HCT116 (cell line): ENCODE measurements around the gene SLC6A17. TPM values are rescaled to one million over a fixed set of nuclear protein-coding genes. Genes with fewer than 3 reads are reported as not detected.

Experiments
- ATAC-seq: fragments of 200-7000 bp; cut with Tn5 transposase; 2 replicates; pipeline ENCODE4 v1.9.1; 2020; ENCODE audit warnings: mild to moderate bottlenecking, moderate library complexity
- Bru-seq: library from RNA; stranded (reverse); fragments of 400-500 nt; gene quantifications from one replicate; lab custom pipeline; 2021; lab: Mats Ljungman, UMichigan
- BruChase-seq, 2 experiments: library from RNA; stranded (reverse); fragments of 400-500 nt; gene quantifications; one replicate each; lab custom pipeline; 2021; lab: Mats Ljungman, UMichigan
- BruUV-seq: library from RNA; stranded (reverse); fragments of 400-500 nt; replicated peaks from 2 replicates; lab custom pipeline; 2021; lab: Mats Ljungman, UMichigan
- CTCF ChIA-PET: fragments of 300-600 bp; sonication (Branson Sonifier 250); formaldehyde crosslinking; loops from one replicate; lab custom pipeline; 2021; ENCODE audit warnings: antibody characterized with exemption; lab: Charles Lee
- POLR2A ChIA-PET: fragments of 300-600, 350-600 bp; sonication (Branson Sonifier 250); formaldehyde crosslinking; loops from one replicate; lab custom pipeline; 2021; ENCODE audit warnings: antibody characterized with exemption; lab: Charles Lee
- RAD21 ChIA-PET, 2 experiments: fragments of 300-600 bp; sonication (Branson Sonifier 250); formaldehyde crosslinking; loops; one replicate each; lab custom pipeline; 2023; ENCODE audit warnings: low total read pairs in 2 of 2; ENCODE audit not compliant: uncharacterized antibody in 2 of 2, unreplicated experiment in 2 of 2, low non-redundant PET in 1 of 2; lab: Charles Lee
- DNase-seq: peaks from one replicate; pipeline ENCODE4 v3.0.0-alpha.2; 2010; ENCODE audit warnings: low read depth, low spot score
- H2AFZ ChIP-seq: fragments of 200-600 bp; shearing (Covaris generic), sonication (generic); 2 replicates; pipeline ENCODE4 v1.6.1; 2017; ENCODE audit warnings: low read depth, mixed run types, mixed read lengths, antibody characterized with exemption, low read length; ENCODE audit not compliant: poor library complexity, severe bottlenecking
- H3K27ac ChIP-seq: 2 replicates; pipeline ENCODE4 v1.5.1; 2012; ENCODE audit warnings: low read depth, low read length
- H3K27me3 ChIP-seq: fragments of 200-600 bp; sonication (generic); 2 replicates; pipeline ENCODE4 v1.6.1; 2016; ENCODE audit warnings: mixed run types, low read length, mixed read lengths; ENCODE audit not compliant: insufficient read depth
- H3K36me3 ChIP-seq, 2 experiments: fragments of 200-500 bp in 1 of 2; fragments of 200-600 bp in 1 of 2; sonication (Bioruptor generic) in 1 of 2; sonication (generic) in 1 of 2; 2 replicates each; pipeline versions ENCODE4 v1.5.1 to v1.6.1; 2014 to 2016; ENCODE audit warnings: low read length in 2 of 2, inconsistent platforms in 1 of 2, mixed read lengths in 1 of 2, mixed run types in 1 of 2; ENCODE audit not compliant: insufficient read depth in 2 of 2, control insufficient read depth in 1 of 2
- H3K4me1 ChIP-seq, 2 experiments: fragments of 200-600 bp in 1 of 2; sonication (generic) in 1 of 2; 2 replicates each; pipeline versions ENCODE4 v1.5.1 to v1.6.1; 2012 to 2017; ENCODE audit warnings: low read length in 2 of 2, inconsistent platforms in 1 of 2, mild to moderate bottlenecking in 1 of 2, mixed read lengths in 1 of 2, mixed run types in 1 of 2, moderate library complexity in 1 of 2; ENCODE audit not compliant: insufficient read depth in 2 of 2, control insufficient read depth in 1 of 2
- H3K4me2 ChIP-seq: fragments of 200-600 bp; sonication (generic); 2 replicates; pipeline ENCODE4 v1.6.1; 2017; ENCODE audit warnings: mixed run types, low read length, mixed read lengths
- H3K4me3 ChIP-seq, 2 experiments: fragments of 200-600 bp in 1 of 2; sonication (generic) in 1 of 2; replicated peaks in 1 of 2; 2 replicates each; pipeline ENCODE4 v1.5.1; 2011 to 2016; ENCODE audit warnings: low read length in 2 of 2, control low read depth in 1 of 2, low read depth in 1 of 2, mild to moderate bottlenecking in 1 of 2, mixed read lengths in 1 of 2, mixed run types in 1 of 2
- H3K79me2 ChIP-seq: fragments of 200-600 bp; sonication (generic); 2 replicates; pipeline ENCODE4 v1.6.1; 2017; ENCODE audit warnings: mild to moderate bottlenecking, mixed run types, low read length, moderate library complexity, mixed read lengths; ENCODE audit not compliant: insufficient read depth
- H3K9ac ChIP-seq: fragments of 200-600 bp; sonication (generic); 2 replicates; pipeline ENCODE4 v1.6.1; 2016; ENCODE audit warnings: low read length, mixed read lengths
- H3K9me2 ChIP-seq: fragments of 200-600 bp; sonication (generic), shearing (Covaris generic); 2 replicates; pipeline ENCODE4 v1.6.1; 2017; ENCODE audit warnings: mixed run types, mild to moderate bottlenecking, moderate library complexity; ENCODE audit not compliant: insufficient read depth
- H3K9me3 ChIP-seq, 2 experiments: fragments of 200-500 bp in 1 of 2; fragments of 200-600 bp in 1 of 2; sonication (Bioruptor generic) in 1 of 2; sonication (generic) in 1 of 2; 2 replicates each; pipeline ENCODE4 v1.6.1; 2014 to 2017; ENCODE audit warnings: low read length in 2 of 2, mixed read lengths in 2 of 2, inconsistent platforms in 1 of 2, low read depth in 1 of 2, mild to moderate bottlenecking in 1 of 2, mixed run types in 1 of 2, moderate library complexity in 1 of 2; ENCODE audit not compliant: control insufficient read depth in 1 of 2, insufficient read depth in 1 of 2
- H4K20me1 ChIP-seq: fragments of 200-600 bp; sonication (generic), shearing (Covaris generic); 2 replicates; pipeline ENCODE4 v1.6.1; 2017; ENCODE audit warnings: mixed run types, mild to moderate bottlenecking, moderate library complexity; ENCODE audit not compliant: insufficient read depth
- CBX3 ChIP-seq: IDR thresholded peaks from 2 replicates; pipeline ENCODE4 v1.6.1; 2012; ENCODE audit warnings: low read depth
- EGR1 ChIP-seq: IDR thresholded peaks from 2 replicates; pipeline ENCODE4 v1.6.1; 2012; ENCODE audit warnings: low read depth
- EZH2 ChIP-seq: fragments of 200-600 bp; sonication (generic); IDR thresholded peaks from 2 replicates; pipeline ENCODE4 v1.6.1; 2017; ENCODE audit warnings: antibody characterized with exemption, mixed run types
- EZH2phosphoT487 ChIP-seq: fragments of 200-600 bp; IDR thresholded peaks from 2 replicates; pipeline ENCODE4 v1.6.1; 2018; ENCODE audit warnings: antibody characterized with exemption, borderline replicate concordance
- FOSL1 ChIP-seq: IDR thresholded peaks from 2 replicates; pipeline ENCODE4 v1.6.1; 2012; ENCODE audit warnings: low read depth
- JUND ChIP-seq: IDR thresholded peaks from 2 replicates; pipeline ENCODE4 v1.6.1; 2012
- POLR2A ChIP-seq: IDR thresholded peaks from 2 replicates; pipeline ENCODE4 v1.7.0; 2011; ENCODE audit warnings: borderline replicate concordance; ENCODE audit not compliant: insufficient read depth, insufficient read length; ENCODE audit errors: extremely low read depth
- POLR2AphosphoS5 ChIP-seq: IDR thresholded peaks from 2 replicates; pipeline ENCODE4 v1.6.1; 2011; ENCODE audit warnings: mild to moderate bottlenecking, low read depth, low read length, moderate library complexity
- RAD21 ChIP-seq: IDR thresholded peaks from 2 replicates; pipeline ENCODE4 v1.6.1; 2012; ENCODE audit warnings: low read depth, mild to moderate bottlenecking
- SIN3A ChIP-seq: IDR thresholded peaks from 2 replicates; pipeline ENCODE4 v1.6.1; 2012; ENCODE audit warnings: low read depth
- SP1 ChIP-seq: IDR thresholded peaks from 2 replicates; pipeline ENCODE4 v1.6.1; 2012; ENCODE audit warnings: low read depth
- TCF7L2 ChIP-seq: IDR thresholded peaks from 2 replicates; pipeline ENCODE4 v1.7.0; 2011; ENCODE audit warnings: borderline replicate concordance, inconsistent platforms; ENCODE audit not compliant: insufficient read depth, insufficient read length; ENCODE audit errors: extremely low read depth
- YY1 ChIP-seq: IDR thresholded peaks from 2 replicates; pipeline ENCODE4 v1.6.1; 2011; ENCODE audit warnings: low read length, low read depth, moderate library complexity, mild to moderate bottlenecking; ENCODE audit not compliant: insufficient replicate concordance; ENCODE audit errors: extremely low read depth
- ZFX ChIP-seq: fragments of 450-650 bp; IDR thresholded peaks from 2 replicates; pipeline ENCODE4 v1.6.1; 2017
- ZNF274 ChIP-seq: fragments of 200-500 bp; sonication (Bioruptor generic); IDR thresholded peaks from 2 replicates; pipeline ENCODE4 v1.6.1; 2014; ENCODE audit warnings: mild to moderate bottlenecking, low read depth, low read length, inconsistent platforms
- intact Hi-C: fragments of 100-400 bp; cut with micrococcal nuclease; formaldehyde crosslinking; loops from 2 replicates; pipeline ENCODE4 v1.10.0; 2022
- long read RNA-seq: library from polyadenylated mRNA; unstranded; transcript quantifications from one replicate; pipeline ENCODE4 v2.0.0, GENCODE V29; 2021; ENCODE audit not compliant: unreplicated experiment
- polyA plus RNA-seq: library from polyadenylated mRNA; unstranded; fragments of >200 nt; gene quantifications from 2 replicates; pipeline ENCODE4 v1.2.1, GENCODE V29; 2012; ENCODE audit warnings: missing spikeins
- total RNA-seq: library from RNA; stranded (reverse); gene quantifications from one replicate; pipeline ENCODE4 v1.2.1, GENCODE V29; 2021; ENCODE audit not compliant: unreplicated experiment
- TF ChIP-seq, protein P1 (sequence below), 3 experiments: fragments of 200-600 bp in 1 of 3; sonication (generic) in 1 of 3; IDR thresholded peaks in 2 of 3; conservative IDR thresholded peaks in 1 of 3; 2 replicates each; pipeline ENCODE4 v1.5.1; 2012 to 2017; ENCODE audit warnings: low read depth in 2 of 3, low read length in 2 of 3, antibody characterized with exemption in 1 of 3, borderline replicate concordance in 1 of 3, control low read depth in 1 of 3, mild to moderate bottlenecking in 1 of 3, mixed read lengths in 1 of 3, mixed run types in 1 of 3, moderate library complexity in 1 of 3; ENCODE audit not compliant: insufficient read depth in 1 of 3
- TF ChIP-seq, protein P2 (sequence below): IDR thresholded peaks from 2 replicates; pipeline ENCODE4 v1.6.1; 2012
- TF ChIP-seq, protein P3 (sequence below): IDR thresholded peaks from 2 replicates; pipeline ENCODE4 v1.6.1; 2012

SLC6A17 gene
- total RNA-seq: 10.5 TPM
- 9.6 and 11.0 TPM in 2 replicates for polyA plus RNA-seq
- Bru-seq, nascent RNA: percentile 55 among the genes with signal in this experiment
- BruChase-seq, experiment 1, labeled RNA remaining after a 6-hour chase: percentile 63 among the genes with signal in this experiment
- BruChase-seq, experiment 2, labeled RNA remaining after a 2-hour chase: percentile 54 among the genes with signal in this experiment
- long read RNA-seq, partial matches to known transcripts: 0 of 16 reads
- long read RNA-seq, other reads (novel, unspliced or antisense): 16 of 16 reads

DNA sequence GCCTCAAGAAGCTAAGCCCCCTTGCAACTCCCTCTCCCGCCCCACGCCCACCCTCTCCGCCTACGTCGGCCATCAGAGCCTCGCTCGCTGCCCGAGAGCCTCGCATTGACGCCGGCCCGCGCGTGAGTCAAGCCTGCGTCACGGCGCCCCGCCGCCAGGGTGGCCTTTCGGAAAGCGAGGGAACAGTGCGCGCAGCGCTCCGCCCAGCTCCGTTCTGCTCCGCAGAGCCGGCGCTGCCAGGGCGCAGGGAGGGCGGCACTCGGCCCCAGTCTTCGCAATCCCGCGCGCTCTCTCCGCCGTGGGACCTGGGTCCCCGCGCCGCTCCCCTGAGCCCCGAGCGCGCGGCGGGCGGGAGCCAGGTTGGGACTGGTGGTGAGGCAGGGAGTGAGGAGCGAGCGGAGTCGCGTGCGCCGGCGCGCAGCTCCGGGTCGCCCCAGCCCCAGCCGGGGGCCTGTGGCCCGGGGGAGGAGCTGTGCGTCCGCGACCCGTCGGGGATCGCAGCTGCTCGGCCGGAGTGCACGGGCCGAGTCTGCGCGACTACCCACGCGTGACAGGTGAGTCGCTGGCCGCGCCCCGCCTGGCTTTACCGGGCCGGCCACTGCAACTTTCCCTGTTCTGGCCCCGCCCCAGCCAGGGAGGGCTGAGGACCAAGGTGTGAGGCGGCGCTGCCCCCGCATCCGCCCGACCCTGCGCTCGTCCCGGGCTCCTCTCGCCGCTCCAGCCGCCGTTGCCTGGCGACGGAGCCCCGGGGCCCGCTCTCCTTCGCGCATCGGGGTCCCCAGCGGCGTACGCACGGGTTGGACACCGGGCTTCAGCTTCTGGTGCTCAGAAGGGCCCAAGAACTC lies at the start of gene SLC6A17:
TSS of gene SLC6A17 (plus strand) at position 165 of the 845 bp plus-strand sequence. CDS start 16,436 bp downstream, outside the sequence.
- no peaks in the 10 kb centered on the region for H3K9me3 ChIP-seq
- TF ChIP-seq EGR1 (peak; percentile 77), ZFX (peak; percentile 75), POLR2AphosphoS5 (peak; percentile 84), TCF7L2 (peak; percentile 40), EZH2 (no peak), JUND (peak; percentile 49), EZH2phosphoT487 (no peak), ZNF274 (no peak), RAD21 (no peak), YY1 (no peak), SIN3A (0 out of 2 replicates have a peak, but pooled peaks have one; percentile 12), FOSL1 (peak; percentile 80), CBX3 (peak; percentile 92; the same call in 1 of the 2 replicates), SP1 (peak; percentile 64), POLR2A (peak; percentile 60)
- TF ChIP-seq, protein P1, sequence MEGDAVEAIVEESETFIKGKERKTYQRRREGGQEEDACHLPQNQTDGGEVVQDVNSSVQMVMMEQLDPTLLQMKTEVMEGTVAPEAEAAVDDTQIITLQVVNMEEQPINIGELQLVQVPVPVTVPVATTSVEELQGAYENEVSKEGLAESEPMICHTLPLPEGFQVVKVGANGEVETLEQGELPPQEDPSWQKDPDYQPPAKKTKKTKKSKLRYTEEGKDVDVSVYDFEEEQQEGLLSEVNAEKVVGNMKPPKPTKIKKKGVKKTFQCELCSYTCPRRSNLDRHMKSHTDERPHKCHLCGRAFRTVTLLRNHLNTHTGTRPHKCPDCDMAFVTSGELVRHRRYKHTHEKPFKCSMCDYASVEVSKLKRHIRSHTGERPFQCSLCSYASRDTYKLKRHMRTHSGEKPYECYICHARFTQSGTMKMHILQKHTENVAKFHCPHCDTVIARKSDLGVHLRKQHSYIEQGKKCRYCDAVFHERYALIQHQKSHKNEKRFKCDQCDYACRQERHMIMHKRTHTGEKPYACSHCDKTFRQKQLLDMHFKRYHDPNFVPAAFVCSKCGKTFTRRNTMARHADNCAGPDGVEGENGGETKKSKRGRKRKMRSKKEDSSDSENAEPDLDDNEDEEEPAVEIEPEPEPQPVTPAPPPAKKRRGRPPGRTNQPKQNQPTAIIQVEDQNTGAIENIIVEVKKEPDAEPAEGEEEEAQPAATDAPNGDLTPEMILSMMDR (IDR thresholded peaks at IDR 0.05 in 2 of 3, conservative IDR thresholded peaks at IDR 0.05 in 1 of 3; ENCODE audit: borderline replicate concordance in 1 of 3, insufficient read depth in 1 of 3, low read depth in 2 of 3, low read length in 2 of 3): 0 out of 6 replicates have a peak, but pooled peaks of 2 of the 3 experiments have one; percentile 4 to 23
- TF ChIP-seq, protein P2, sequence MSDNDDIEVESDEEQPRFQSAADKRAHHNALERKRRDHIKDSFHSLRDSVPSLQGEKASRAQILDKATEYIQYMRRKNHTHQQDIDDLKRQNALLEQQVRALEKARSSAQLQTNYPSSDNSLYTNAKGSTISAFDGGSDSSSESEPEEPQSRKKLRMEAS: peak; percentile 97
- TF ChIP-seq, protein P3, sequence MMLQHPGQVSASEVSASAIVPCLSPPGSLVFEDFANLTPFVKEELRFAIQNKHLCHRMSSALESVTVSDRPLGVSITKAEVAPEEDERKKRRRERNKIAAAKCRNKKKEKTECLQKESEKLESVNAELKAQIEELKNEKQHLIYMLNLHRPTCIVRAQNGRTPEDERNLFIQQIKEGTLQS: no peak
- RAD21 ChIA-PET: no interaction called here
- H3K4me1 ChIP-seq: peaks cover 11 to 39% of the 10 kb centered on the region in 2 experiments
- no peaks in the 10 kb centered on the region for H3K36me3 ChIP-seq
- POLR2A ChIA-PET: interaction anchor here (0.7 kb wide), 1 partner anchor 282 kb away, joined by 3 read pairs; no protein-coding TSS in a partner anchor
- peak within 1 kb of the TSS; percentile 67 for H3K27ac ChIP-seq
- intact Hi-C loops: no loop called here
- H3K79me2 ChIP-seq: peaks cover 17% of the 10 kb centered on the region; the same call in 1 of the 2 replicates
- peak within 1 kb of the TSS; percentile 76 for H3K9ac ChIP-seq
- peak within 1 kb of the TSS; percentile 13 for H2AFZ ChIP-seq
- no TSS peak for BruUV-seq
- H3K4me2 ChIP-seq: peak within 1 kb of the TSS; percentile 89
- H3K4me3 ChIP-seq: peak within 1 kb of the TSS; percentile 42 to 66
- CTCF ChIA-PET: interaction anchor here (0.7 to 1.5 kb wide), 10 partner anchors 10 to 871 kb away, joined by 3 to 7 read pairs (median 4); no protein-coding TSS in a partner anchor
- DNase-seq (peak; percentile 65), ATAC-seq (peak; percentile 96)
- H3K27me3 ChIP-seq: peaks cover 17% of the 10 kb centered on the region; the same call in 1 of the 2 replicates
- no peaks in the 10 kb centered on the region for H3K9me2 ChIP-seq
- H4K20me1 ChIP-seq: no peaks in the 10 kb centered on the region
